AG20443 (cell line): ENCODE data around the gene GET3.

ENCODE experiments used
- DNase-seq: peaks from one replicate; pipeline ENCODE4 v3.0.0; 2012; ENCODE audit warnings: low spot score, mixed read lengths

Gene GET3

DNA sequence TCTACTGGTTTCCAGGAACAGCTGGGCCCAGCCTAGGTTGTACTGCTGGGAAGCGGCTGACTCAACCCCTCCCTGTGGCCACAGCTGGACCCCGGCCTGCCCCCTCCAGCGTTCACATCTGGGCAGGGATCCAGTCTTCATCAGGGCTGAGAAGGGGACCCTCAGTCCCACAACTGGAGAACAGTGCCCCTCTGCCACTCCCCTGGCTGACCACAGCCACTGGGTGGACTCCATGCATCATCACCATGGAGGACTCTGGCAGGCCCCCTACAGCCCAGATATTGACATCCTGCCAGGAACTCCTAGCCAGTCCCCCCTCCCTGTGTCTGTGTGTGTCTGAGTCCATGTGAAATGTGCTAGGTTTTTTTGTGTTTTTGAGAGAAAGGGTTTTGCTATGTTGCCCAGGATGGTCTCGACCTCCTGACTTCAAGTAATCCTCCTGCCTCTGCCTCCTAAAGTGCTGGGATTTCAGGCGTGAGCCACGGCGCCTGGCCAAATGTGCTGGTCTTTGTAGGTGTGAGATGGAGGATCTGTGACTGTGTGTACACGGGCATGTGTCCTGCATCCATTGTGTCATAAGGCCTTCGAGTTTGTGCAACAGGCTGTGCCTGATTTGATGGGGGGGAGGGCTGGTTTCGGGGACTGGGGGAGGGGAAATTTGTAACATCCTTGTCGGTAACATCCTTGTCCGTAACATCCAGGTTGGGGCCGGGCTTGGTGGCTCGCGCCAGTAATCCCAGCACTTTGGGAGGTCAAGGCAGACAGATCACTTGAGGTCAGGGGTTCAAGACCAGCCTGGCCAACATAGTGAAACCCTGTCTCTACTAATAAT lies 42.1 kb downstream of the GET3 start:
- peak; percentile 50 for DNase-seq

GRCh38 chr19:12782174-12782423 lies 44.8 kb downstream of the GET3 start:
- DNase-seq, result no peak

DNA sequence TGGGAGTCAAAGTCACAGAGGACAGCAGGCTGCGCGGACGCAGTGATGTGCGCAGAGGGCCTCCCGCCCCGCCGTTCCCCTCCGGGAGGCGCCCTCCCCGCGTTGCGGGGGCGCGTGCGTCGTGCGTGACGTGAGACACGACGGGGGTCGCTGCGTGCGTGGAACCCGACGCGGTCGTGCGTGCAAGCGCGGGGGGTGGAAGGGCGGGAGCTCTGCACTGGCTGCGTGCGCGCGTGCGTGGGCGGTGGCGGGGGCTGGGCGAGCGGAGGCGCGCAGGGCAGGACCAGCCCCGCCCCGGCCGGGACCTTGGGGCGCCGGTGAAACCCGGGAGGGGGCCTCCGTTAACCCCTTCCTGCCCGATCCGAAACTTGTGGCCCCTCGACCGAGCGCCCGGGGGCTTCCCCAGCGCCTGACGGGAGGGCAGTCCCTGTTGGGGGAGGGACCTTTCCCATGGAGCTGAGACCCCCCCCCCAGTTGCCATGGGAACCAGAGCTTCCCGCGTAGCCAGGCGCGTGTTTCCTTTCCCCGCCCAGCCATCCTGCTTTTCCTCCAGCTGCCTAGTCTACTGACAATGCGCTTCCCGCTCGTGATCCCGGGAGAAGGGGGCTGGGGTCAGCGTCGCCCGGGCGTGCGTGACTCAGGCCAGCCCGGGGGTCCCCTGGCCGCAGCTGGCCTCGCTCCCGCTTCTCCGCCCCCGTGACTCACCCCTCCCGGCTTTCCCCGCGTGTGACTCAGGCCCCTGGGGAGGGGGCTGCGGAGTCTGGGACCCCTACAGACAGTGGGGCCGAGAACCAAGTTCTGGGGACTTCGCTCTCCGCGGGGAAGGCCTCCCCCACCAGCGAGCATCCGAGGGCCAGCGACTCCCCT lies 45.4 kb downstream of the GET3 start:
- peak; percentile 87 for DNase-seq

- no peak for DNase-seq
These were observed 46.1 kb downstream of the GET3 start for GRCh38 chr19:12783291-12783848.

- no peak for DNase-seq
These were observed 46.6 kb downstream of the GET3 start for GRCh38 chr19:12783849-12784393.

GRCh38 chr19:12784394-12784870 lies 47.1 kb downstream of the GET3 start:
- no peak for DNase-seq

GRCh38 chr19:12784871-12785430 lies 47.7 kb downstream of the GET3 start:
- DNase-seq, result no peak

GRCh38 chr19:12785431-12786031 lies 48.2 kb downstream of the GET3 start:
- DNase-seq, result no peak

GRCh38 chr19:12786141-12786870 lies 49.0 kb downstream of the GET3 start:
- DNase-seq, result no peak

DNA sequence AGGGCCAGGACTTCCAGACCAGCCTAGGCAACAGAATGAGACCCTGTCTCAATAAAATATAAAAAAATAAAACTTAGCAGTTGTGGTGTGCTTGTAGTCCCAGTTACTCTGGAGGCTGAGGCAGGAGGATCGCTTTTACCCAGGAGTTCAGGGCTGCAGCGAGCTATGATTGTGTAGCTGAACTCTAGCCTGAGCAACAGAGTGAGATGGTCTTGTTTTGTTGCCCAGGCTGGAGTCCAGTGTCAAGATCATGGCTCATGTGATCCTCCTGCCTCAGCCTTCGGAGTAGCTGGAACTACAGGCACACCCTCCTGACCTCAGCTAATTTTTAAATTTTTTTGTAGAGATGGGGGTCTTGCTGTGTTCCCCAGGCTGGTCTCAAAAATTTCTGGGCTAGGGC lies 49.7 kb downstream of the GET3 start:
- no peak for DNase-seq

DNA sequence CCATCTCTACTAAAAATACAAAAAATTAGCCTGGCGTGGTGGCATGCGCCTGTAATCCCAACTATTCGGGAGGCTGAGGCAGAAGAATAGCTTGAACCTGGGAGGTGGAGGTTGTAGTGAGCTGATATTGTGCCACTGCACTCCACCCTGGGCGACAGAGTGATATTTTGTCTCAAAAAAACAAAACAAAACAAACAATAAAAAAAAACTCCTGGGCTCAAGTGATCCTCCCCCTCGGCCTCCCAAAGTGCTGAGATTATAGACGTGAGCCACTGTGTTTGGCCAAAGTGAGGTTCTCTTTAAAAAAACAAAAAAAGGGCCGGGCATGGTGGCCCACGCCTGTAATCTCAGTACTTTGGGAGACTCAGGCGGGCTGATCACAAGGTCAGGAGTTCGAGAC lies 50.2 kb downstream of the GET3 start:
- no peak for DNase-seq

- DNase-seq, result no peak
These were observed 50.9 kb downstream of the GET3 start for GRCh38 chr19:12788042-12788681.

DNA sequence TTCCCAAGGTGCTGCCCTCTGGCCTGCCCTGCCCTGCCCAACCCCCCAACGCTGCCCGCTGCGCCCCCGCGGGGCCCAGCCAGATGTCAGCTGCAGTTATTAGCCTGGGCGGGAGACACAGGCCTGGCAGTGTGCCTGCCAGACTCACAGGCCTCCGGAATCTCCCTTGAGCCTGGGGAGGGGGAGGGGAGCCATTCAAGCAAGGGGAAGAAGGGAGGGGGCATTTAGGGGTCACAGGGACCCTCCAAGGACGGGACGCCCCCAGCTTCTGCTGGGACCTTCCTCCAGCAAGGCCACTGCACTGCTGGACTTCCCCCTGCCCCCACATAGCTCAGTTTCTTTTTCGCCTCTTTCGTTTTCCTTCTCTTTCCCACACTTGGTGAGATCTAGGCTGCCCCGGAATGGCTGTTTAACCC lies 51.4 kb downstream of the GET3 start:
- DNase-seq, result peak; percentile 67

- no peak for DNase-seq
These were observed 52.0 kb downstream of the GET3 start for GRCh38 chr19:12789098-12789903.

- DNase-seq, result peak; percentile 93
These were observed 52.8 kb downstream of the GET3 start for GRCh38 chr19:12789904-12790619.

GRCh38 chr19:12790628-12791344 lies 53.5 kb downstream of the GET3 start:
- no peak for DNase-seq

GRCh38 chr19:12791345-12792050 lies 54.2 kb downstream of the GET3 start, which contains the start of gene JUNB:
JUNB (plus strand) TSS chr19:12791486; CDS start chr19:12791772, 286 bp downstream.
- DNase-seq, result peak; percentile 92
